IPS-NIHi7 (cell line): Measurements from ENCODE around the gene SALL4.
"Not testable (repeated sequence)": the region's sequence is repeated elsewhere in the genome, so short reads cannot be mapped to it uniquely, and the experiment has no call there.

ENCODE experiments used
- DNase-seq: peaks from one replicate; pipeline ENCODE4 v3.0.0; 2012; ENCODE audit warnings: mixed read lengths; ENCODE audit errors: extremely low spot score

Gene SALL4

GRCh38 chr20:51801823-51802123 lies 548 bp downstream of the SALL4 start:
- DNase-seq: no peak

GRCh38 chr20:51801122-51801822 lies 1.0 kb downstream of the SALL4 start:
- peak; percentile 41 for DNase-seq

GRCh38 chr20:51800872-51801121 lies 1.5 kb downstream of the SALL4 start:
- no peak for DNase-seq

GRCh38 chr20:51800060-51800871 lies 2.1 kb downstream of the SALL4 start:
- peak; percentile 89 for DNase-seq

- no peak for DNase-seq
These were observed 2.9 kb downstream of the SALL4 start for GRCh38 chr20:51799401-51799860.

- no peak for DNase-seq
These were observed 4.8 kb downstream of the SALL4 start for GRCh38 chr20:51797357-51798025.

GRCh38 chr20:51796340-51796739 lies 6.0 kb downstream of the SALL4 start:
- no peak for DNase-seq

GRCh38 chr20:51792960-51793359 lies 9.4 kb downstream of the SALL4 start:
- no peak for DNase-seq

- no peak for DNase-seq
These were observed 10.7 kb downstream of the SALL4 start for GRCh38 chr20:51791626-51792025.

GRCh38 chr20:51790256-51790655 lies 12.1 kb downstream of the SALL4 start:
- DNase-seq: no peak

- no peak for DNase-seq
These were observed 12.9 kb downstream of the SALL4 start for GRCh38 chr20:51789434-51789833.

GRCh38 chr20:51788822-51789221 lies 13.5 kb downstream of the SALL4 start:
- DNase-seq: no peak

- no peak for DNase-seq
These were observed 18.0 kb downstream of the SALL4 start for GRCh38 chr20:51784299-51784698.

GRCh38 chr20:51778229-51778759 lies 24.0 kb downstream of the SALL4 start:
- not testable (repeated sequence) for DNase-seq

GRCh38 chr20:51775241-51775640 lies 27.1 kb downstream of the SALL4 start:
- no peak for DNase-seq

GRCh38 chr20:51772236-51772635 lies 30.1 kb downstream of the SALL4 start:
- DNase-seq: no peak

GRCh38 chr20:51769976-51770615 lies 32.2 kb downstream of the SALL4 start:
- no peak for DNase-seq

GRCh38 chr20:51768759-51769517 lies 33.4 kb downstream of the SALL4 start:
- DNase-seq: no peak

- DNase-seq: peak; percentile 52
These were observed 34.2 kb downstream of the SALL4 start, which contains the start of gene ATP9A for GRCh38 chr20:51767867-51768758. TSS of gene ATP9A (minus strand) at chr20:51768390. CDS start at chr20:51768369, 21 bp downstream.
